ENCODE measurements around the gene C22orf42.

DNA sequence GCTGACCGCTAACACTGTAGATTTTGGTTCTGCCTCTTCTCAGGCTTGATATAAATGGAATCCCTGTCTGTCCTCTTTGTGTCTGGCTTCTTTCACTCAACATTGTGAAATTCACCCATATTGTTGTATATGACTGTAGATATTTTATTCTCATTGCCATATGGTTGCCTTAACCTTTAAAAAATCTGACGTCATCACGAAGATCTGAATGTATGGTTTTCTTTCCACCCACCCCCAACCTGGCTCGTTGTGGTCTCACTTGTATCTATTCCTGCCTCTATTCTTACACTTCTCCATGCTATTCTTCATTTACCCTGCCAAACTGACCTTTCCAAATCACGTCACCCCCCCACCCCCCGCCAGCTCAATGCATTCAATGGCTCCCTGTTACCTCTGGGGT lies 21.9 kb upstream of the C22orf42 start:
- TF ChIP-seq, protein P1, sequence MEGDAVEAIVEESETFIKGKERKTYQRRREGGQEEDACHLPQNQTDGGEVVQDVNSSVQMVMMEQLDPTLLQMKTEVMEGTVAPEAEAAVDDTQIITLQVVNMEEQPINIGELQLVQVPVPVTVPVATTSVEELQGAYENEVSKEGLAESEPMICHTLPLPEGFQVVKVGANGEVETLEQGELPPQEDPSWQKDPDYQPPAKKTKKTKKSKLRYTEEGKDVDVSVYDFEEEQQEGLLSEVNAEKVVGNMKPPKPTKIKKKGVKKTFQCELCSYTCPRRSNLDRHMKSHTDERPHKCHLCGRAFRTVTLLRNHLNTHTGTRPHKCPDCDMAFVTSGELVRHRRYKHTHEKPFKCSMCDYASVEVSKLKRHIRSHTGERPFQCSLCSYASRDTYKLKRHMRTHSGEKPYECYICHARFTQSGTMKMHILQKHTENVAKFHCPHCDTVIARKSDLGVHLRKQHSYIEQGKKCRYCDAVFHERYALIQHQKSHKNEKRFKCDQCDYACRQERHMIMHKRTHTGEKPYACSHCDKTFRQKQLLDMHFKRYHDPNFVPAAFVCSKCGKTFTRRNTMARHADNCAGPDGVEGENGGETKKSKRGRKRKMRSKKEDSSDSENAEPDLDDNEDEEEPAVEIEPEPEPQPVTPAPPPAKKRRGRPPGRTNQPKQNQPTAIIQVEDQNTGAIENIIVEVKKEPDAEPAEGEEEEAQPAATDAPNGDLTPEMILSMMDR (conservative IDR thresholded peaks at IDR 0.05 in 1 of 2, IDR thresholded peaks at IDR 0.05 in 1 of 2; ENCODE audit: low read depth in 1 of 2, low read length in 2 of 2) = no peak
- no peak for TF ChIP-seq EZH2 (IDR thresholded peaks at IDR 0.05; ENCODE audit: low read length, missing control alignments)

Measured in fibroblast of lung (primary cell).